HepG2 (cell line): ENCODE measurements around the gene WFDC11. TPM values are rescaled to one million over a fixed set of nuclear protein-coding genes. Genes with fewer than 3 reads are reported as not detected.

ENCODE experiments used
- ATAC-seq: fragments of 200-7000 bp; cut with Tn5 transposase; 3 replicates; pipeline ENCODE4 v1.9.1; 2020; ENCODE audit warnings: mild to moderate bottlenecking, moderate library complexity
- BruUV-seq: library from RNA; stranded (reverse); fragments of 400-500 nt; replicated peaks from 2 replicates; lab custom pipeline; 2021; lab: Mats Ljungman, UMichigan
- CTCF ChIA-PET: fragments of 300-600 bp; formaldehyde crosslinking; extraction: SDS; loops from one replicate; lab custom pipeline; 2021; ENCODE audit warnings: low total read pairs, inconsistent platforms, low intra/inter-chr PET ratio; lab: Yijun Ruan, JAX
- POLR2A ChIA-PET: fragments of 350-600 bp; sonication (Branson Sonifier 250); formaldehyde crosslinking; loops from one replicate; lab custom pipeline; 2020; ENCODE audit warnings: antibody characterized with exemption, inconsistent platforms; lab: Yijun Ruan, JAX
- DNase-seq: peaks from one replicate; pipeline ENCODE4 v3.0.0-alpha.2; 2015; ENCODE audit warnings: low spot score
- FAIRE-seq: peaks from 3 replicates; lab custom pipeline; 2011; peaks lifted over from hg19 to GRCh38; lab: Jason Lieb, UNC
- H2AFZ ChIP-seq: one replicate; pipeline ENCODE4 v1.6.1; 2011; ENCODE audit warnings: low read length, inconsistent platforms
- H3K27ac ChIP-seq: fragments of 300-600 bp; 3 replicates; pipeline ENCODE4 v1.8.0; 2011; ENCODE audit warnings: mixed run types, mild to moderate bottlenecking, mixed read lengths, low read length, inconsistent platforms; ENCODE audit not compliant: insufficient read depth; ENCODE audit errors: extremely low read length
- H3K27me3 ChIP-seq, 2 experiments: fragments of 200-600 bp in 1 of 2; 2 replicates in 1 of 2; 3 replicates in 1 of 2; pipeline versions ENCODE4 v1.6.0 to v1.8.0; 2011; ENCODE audit warnings: low read length in 2 of 2, mild to moderate bottlenecking in 2 of 2, moderate library complexity in 2 of 2, inconsistent platforms in 1 of 2; ENCODE audit not compliant: insufficient read depth in 2 of 2, control insufficient read depth in 1 of 2
- H3K36me3 ChIP-seq, 2 experiments: fragments of 200-600 bp in 1 of 2; replicated peaks in 1 of 2; 2 replicates in 1 of 2; 3 replicates in 1 of 2; pipeline versions ENCODE4 v1.5.1 to v1.8.0; 2011; ENCODE audit warnings: low read length in 2 of 2, inconsistent platforms in 1 of 2; ENCODE audit not compliant: insufficient read depth in 2 of 2, control insufficient read depth in 1 of 2
- H3K4me1 ChIP-seq: 2 replicates; pipeline ENCODE4 v1.5.1; 2012; ENCODE audit warnings: low read length, inconsistent platforms; ENCODE audit not compliant: insufficient read depth
- H3K4me2 ChIP-seq: 2 replicates; pipeline ENCODE4 v1.6.0; 2011; ENCODE audit warnings: low read depth, low read length, inconsistent platforms
- H3K4me3 ChIP-seq, 3 experiments: fragments of 200-600 bp in 1 of 3; sonication (generic), shearing (Covaris generic) in 1 of 3; replicated peaks in 1 of 3; 2 replicates each; pipeline ENCODE4 v1.5.1; 2011 to 2016; ENCODE audit warnings: low read length in 3 of 3, inconsistent platforms in 2 of 3, low read depth in 2 of 3, mild to moderate bottlenecking in 2 of 3, control low read depth in 1 of 3, mixed read lengths in 1 of 3; ENCODE audit not compliant: insufficient read depth in 1 of 3
- H3K79me2 ChIP-seq: one replicate; pipeline ENCODE4 v1.6.1; 2011; ENCODE audit warnings: low read length, inconsistent platforms; ENCODE audit not compliant: insufficient read depth
- H3K9ac ChIP-seq: 2 replicates; pipeline ENCODE4 v1.6.0; 2011; ENCODE audit warnings: mild to moderate bottlenecking, low read depth, low read length, inconsistent platforms; ENCODE audit not compliant: insufficient read depth
- H3K9me3 ChIP-seq: 2 replicates; pipeline ENCODE4 v1.5.1; 2012; ENCODE audit warnings: mild to moderate bottlenecking, low read length
- H4K20me1 ChIP-seq: 2 replicates; pipeline ENCODE4 v1.6.0; 2011; ENCODE audit warnings: inconsistent platforms, mild to moderate bottlenecking, low read length, moderate library complexity; ENCODE audit not compliant: insufficient read depth
- ARID4A ChIP-seq: sonication (generic); formaldehyde crosslinking; IDR thresholded peaks from 2 replicates; pipeline ENCODE4 v1.5.0; 2020; ENCODE audit warnings: mild to moderate bottlenecking, missing genetic modification reagents, borderline replicate concordance
- KLF6 ChIP-seq: IDR thresholded peaks from 2 replicates; pipeline ENCODE4 v1.8.0; 2016; ENCODE audit warnings: missing biosample characterization, missing genetic modification reagents
- RARG ChIP-seq: sonication (generic); formaldehyde crosslinking; IDR thresholded peaks from 2 replicates; pipeline ENCODE4 v1.4.0; 2020; ENCODE audit warnings: low read depth, mild to moderate bottlenecking, missing genetic modification reagents
- RCOR2 ChIP-seq: IDR thresholded peaks from 2 replicates; pipeline ENCODE4 v1.6.1; 2016; ENCODE audit warnings: missing biosample characterization, missing genetic modification reagents
- SALL1 ChIP-seq: sonication (generic); formaldehyde crosslinking; IDR thresholded peaks from 2 replicates; pipeline ENCODE4 v1.8.0; 2022; ENCODE audit warnings: mild to moderate bottlenecking, missing genetic modification reagents
- SRSF4 ChIP-seq: fragments of 200-400 bp; formaldehyde crosslinking; IDR thresholded peaks from one replicate; pipeline ENCODE4 v1.6.1; 2018; ENCODE audit warnings: mild to moderate bottlenecking, low read depth, low read length, moderate library complexity; ENCODE audit not compliant: poor library complexity, severe bottlenecking
- TBX2 ChIP-seq: sonication (generic); formaldehyde crosslinking; IDR thresholded peaks from 2 replicates; pipeline ENCODE4 v1.5.0; 2020; ENCODE audit warnings: missing genetic modification reagents, mild to moderate bottlenecking, borderline replicate concordance
- ZBTB34 ChIP-seq: sonication (generic); formaldehyde crosslinking; IDR thresholded peaks from 2 replicates; pipeline ENCODE4 v1.8.0; 2022; ENCODE audit warnings: mild to moderate bottlenecking, missing genetic modification reagents
- ZNF30 ChIP-seq: sonication (generic); formaldehyde crosslinking; IDR thresholded peaks from 2 replicates; pipeline ENCODE4 v1.5.0; 2020; ENCODE audit warnings: mild to moderate bottlenecking, missing genetic modification reagents
- ZNF574 ChIP-seq: sonication (generic); formaldehyde crosslinking; IDR thresholded peaks from 2 replicates; pipeline ENCODE4 v1.4.0; 2020; ENCODE audit warnings: missing genetic modification reagents
- ZNF605 ChIP-seq: sonication (generic); formaldehyde crosslinking; IDR thresholded peaks from 2 replicates; pipeline ENCODE4 v1.8.0; 2022; ENCODE audit warnings: mild to moderate bottlenecking, missing genetic modification reagents
- WGBS: methylation state at CpG from one replicate; pipeline ENCODE4 v1.1.6; 2017; ENCODE audit warnings: low lambda C conversion rate; 5-methylcytosine and 5-hydroxymethylcytosine counted together
- in situ Hi-C: cut with HindIII; loops from 2 replicates; pipeline ENCODE4 v1.10.0; 2017; ENCODE audit warnings: low pct_unique_long_range_greater_than_20kb; ENCODE audit not compliant: extremely low pct_ligation_motif_present
- intact Hi-C: fragments of 100-400 bp; cut with micrococcal nuclease; formaldehyde crosslinking; loops from one replicate; pipeline ENCODE4 v1.10.0; 2022; ENCODE audit not compliant: unreplicated experiment
- polyA plus RNA-seq, 8 experiments: library from polyadenylated mRNA; depleted of rRNA in 3 of 8; stranded (reverse) in 7 of 8; unstranded in 1 of 8; fragments of >200 nt; fragmentation: Illumina TruSeq in 4 of 8; extraction: Trizol in 4 of 8; gene quantifications; 2 replicates each; pipeline versions ENCODE4 v1.2.1 to v1.2.3, GENCODE V29; 2011 to 2016; ENCODE audit warnings: low read depth in 4 of 8, missing spikeins in 1 of 8, mixed read lengths in 1 of 8; ENCODE audit not compliant: insufficient read depth in 1 of 8
- total RNA-seq, 5 experiments: library from RNA; depleted of rRNA; stranded (reverse); fragments of >200 nt; fragmentation: Illumina TruSeq; extraction: Trizol; gene quantifications; 2 replicates each; pipeline ENCODE4 v1.2.3, GENCODE V29; 2016; ENCODE audit warnings: low read depth in 1 of 5
- TF ChIP-seq, protein P1 (sequence below): sonication (generic); formaldehyde crosslinking; IDR thresholded peaks from 2 replicates; pipeline ENCODE4 v1.4.0; 2020; ENCODE audit warnings: missing genetic modification reagents

WFDC11 gene
- total and polyA plus RNA-seq, 2 of the 13 experiments (the other 11 are each of a cell fraction or from before 2014, with no cell fraction given): not detected

- TF ChIP-seq ZBTB34 (CRISPR knock-in tag): no peak
- TF ChIP-seq, all 625 proteins: peak for 0
Observed at GRCh38 chr20:45626540-45626939, 43.5 kb downstream of the WFDC11 start (continued).

- H3K4me2 ChIP-seq: peak overlapping the region; percentile 6; the same call in 1 of the 2 replicates
- in situ Hi-C loops (no loop called here), intact Hi-C loops (no loop called here)
- ChIA-PET POLR2A (no interaction called here), CTCF (no interaction called here)
- DNase-seq: peak; percentile 66
- no peaks in the 10 kb centered on the region for H3K79me2 ChIP-seq
- no peak overlapping the region for H3K4me3 ChIP-seq
- peaks cover 11% of the 10 kb centered on the region for H3K4me1 ChIP-seq
- H2AFZ ChIP-seq: no peak overlapping the region
- H3K36me3 ChIP-seq: no peaks in the 10 kb centered on the region
- 7% methylated on average over 2 of the region's 2 CpGs for WGBS
- no peak overlapping the region for H3K27ac ChIP-seq
- peak; percentile 79 for ATAC-seq
- no peaks in the 10 kb centered on the region for H3K9me3 ChIP-seq
- H4K20me1 ChIP-seq: no peaks in the 10 kb centered on the region
- no peak overlapping the region for H3K9ac ChIP-seq
- BruUV-seq: no TSS peak
- no peaks in the 10 kb centered on the region for H3K27me3 ChIP-seq
- FAIRE-seq: peak; percentile 88
- no peak for TF ChIP-seq RARG
- peak; percentile 30; the same call in 1 of the 2 replicates for TF ChIP-seq TBX2 (CRISPR knock-in tag)
- TF ChIP-seq ZNF605 (CRISPR knock-in tag): no peak
- TF ChIP-seq, protein P1, sequence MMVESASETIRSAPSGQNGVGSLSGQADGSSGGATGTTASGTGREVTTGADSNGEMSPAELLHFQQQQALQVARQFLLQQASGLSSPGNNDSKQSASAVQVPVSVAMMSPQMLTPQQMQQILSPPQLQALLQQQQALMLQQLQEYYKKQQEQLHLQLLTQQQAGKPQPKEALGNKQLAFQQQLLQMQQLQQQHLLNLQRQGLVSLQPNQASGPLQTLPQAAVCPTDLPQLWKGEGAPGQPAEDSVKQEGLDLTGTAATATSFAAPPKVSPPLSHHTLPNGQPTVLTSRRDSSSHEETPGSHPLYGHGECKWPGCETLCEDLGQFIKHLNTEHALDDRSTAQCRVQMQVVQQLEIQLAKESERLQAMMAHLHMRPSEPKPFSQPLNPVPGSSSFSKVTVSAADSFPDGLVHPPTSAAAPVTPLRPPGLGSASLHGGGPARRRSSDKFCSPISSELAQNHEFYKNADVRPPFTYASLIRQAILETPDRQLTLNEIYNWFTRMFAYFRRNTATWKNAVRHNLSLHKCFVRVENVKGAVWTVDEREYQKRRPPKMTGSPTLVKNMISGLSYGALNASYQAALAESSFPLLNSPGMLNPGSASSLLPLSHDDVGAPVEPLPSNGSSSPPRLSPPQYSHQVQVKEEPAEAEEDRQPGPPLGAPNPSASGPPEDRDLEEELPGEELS (CRISPR knock-in tag): peak; percentile 53; the same call in 1 of the 2 replicates
- TF ChIP-seq ZNF574 (CRISPR knock-in tag): no peak
- TF ChIP-seq ARID4A (CRISPR knock-in tag): no peak
- TF ChIP-seq SALL1 (CRISPR knock-in tag): peak; percentile 90
- TF ChIP-seq RCOR2: no peak
- TF ChIP-seq SRSF4: no peak
- no peak for TF ChIP-seq ZNF30 (CRISPR knock-in tag)
- TF ChIP-seq KLF6: no peak
Observed at GRCh38 chr20:45621593-45621992, 48.4 kb downstream of the WFDC11 start.
